Measurements from ENCODE around the gene ITSN1. TPM values are rescaled to one million over a fixed set of nuclear protein-coding genes. Genes with fewer than 3 reads are reported as not detected.

The ITSN1 gene
- total RNA-seq, 1 experiment from 2014 or later, result 50.3 TPM

- TF ChIP-seq REST (IDR thresholded peaks at IDR 0.05; ENCODE audit: insufficient read depth in 1 of 2, low read depth in 2 of 2, low read length in 1 of 2), result no peak
- TF ChIP-seq POLR2AphosphoS5 (IDR thresholded peaks at IDR 0.05; ENCODE audit: low read depth, low read length), result no peak
- no peak for TF ChIP-seq TCF7L2 (IDR thresholded peaks at IDR 0.05; ENCODE audit: low read depth, low read length)
- TF ChIP-seq SIN3A (IDR thresholded peaks at IDR 0.05; ENCODE audit: borderline replicate concordance, insufficient read depth, low read depth, low read length), result no peak
- TF ChIP-seq CTCF (IDR thresholded peaks at IDR 0.05), result no peak
Observed at GRCh38 chr21:33908760-33909159, 266.5 kb downstream of the ITSN1 start.

GRCh38 chr21:33909756-33910155 lies 267.5 kb downstream of the ITSN1 start:
- H3K4me3 ChIP-seq (ENCODE audit: low read depth in 2 of 2, low read length in 2 of 2), result no peak overlapping the region
- H3K4me1 ChIP-seq (ENCODE audit: control insufficient read depth, insufficient read depth, low read length), result peaks cover 4% of the 10 kb centered on the region; the same call in 1 of the 2 replicates
- intact Hi-C loops (cut with micrococcal nuclease; ENCODE audit: unreplicated experiment) (no loop called here), in situ Hi-C loops (cut with HindIII; ENCODE audit: low pct_unique_long_range_greater_than_20kb, low sequenced_read_pairs) (no loop called here)
- DNase-seq (ENCODE audit: low read depth, low spot score) (no peak), ATAC-seq (no peak)
- POLR2A ChIA-PET, result no interaction called here
- CTCF ChIA-PET, result no interaction called here
- TF ChIP-seq SIN3A (IDR thresholded peaks at IDR 0.05; ENCODE audit: borderline replicate concordance, insufficient read depth, low read depth, low read length) (no peak), CTCF (IDR thresholded peaks at IDR 0.05) (no peak), POLR2AphosphoS5 (IDR thresholded peaks at IDR 0.05; ENCODE audit: low read depth, low read length) (no peak), REST (IDR thresholded peaks at IDR 0.05; ENCODE audit: insufficient read depth in 1 of 2, low read depth in 2 of 2, low read length in 1 of 2) (no peak), TCF7L2 (IDR thresholded peaks at IDR 0.05; ENCODE audit: low read depth, low read length) (no peak)
- no TSS peak for BruUV-seq (replicated peaks)
- peaks cover 11% of the 10 kb centered on the region; the same call in 1 of the 2 replicates for H3K36me3 ChIP-seq (ENCODE audit: control insufficient read depth, insufficient read depth, low read length)
- H3K27ac ChIP-seq (ENCODE audit: low read length), result no peak overlapping the region
- no peaks in the 10 kb centered on the region for H3K9me3 ChIP-seq (ENCODE audit: control insufficient read depth, insufficient read depth, low read depth, low read length)
- H3K27me3 ChIP-seq (ENCODE audit: control insufficient read depth, insufficient read depth, low read length), result no peaks in the 10 kb centered on the region

More at GRCh38 chr21:33908760-33909159, 266.5 kb downstream of the ITSN1 start:
- ChIA-PET POLR2A (no interaction called here), CTCF (no interaction called here)
- Histone ChIP-seq H3K4me1 (ENCODE audit: control insufficient read depth, insufficient read depth, low read length) (no peaks in the 10 kb centered on the region), H3K36me3 (ENCODE audit: control insufficient read depth, insufficient read depth, low read length) (peaks cover 11% of the 10 kb centered on the region; the same call in 1 of the 2 replicates), H3K9me3 (ENCODE audit: control insufficient read depth, insufficient read depth, low read depth, low read length) (no peaks in the 10 kb centered on the region), H3K4me3 (ENCODE audit: low read depth in 2 of 2, low read length in 2 of 2) (no peak overlapping the region), H3K27ac (ENCODE audit: low read length) (no peak overlapping the region), H3K27me3 (ENCODE audit: control insufficient read depth, insufficient read depth, low read length) (no peaks in the 10 kb centered on the region)
- ATAC-seq (no peak), DNase-seq (ENCODE audit: low read depth, low spot score) (no peak)
- in situ Hi-C loops (cut with HindIII; ENCODE audit: low pct_unique_long_range_greater_than_20kb, low sequenced_read_pairs), result no loop called here
- intact Hi-C loops (cut with micrococcal nuclease; ENCODE audit: unreplicated experiment), result no loop called here
- no TSS peak for BruUV-seq (replicated peaks)
